NCI-H2227 treated with DMSO at 0.1 percent for 48 hours (cell line): Measurements from ENCODE around the gene IFI35.
"Not testable (repeated sequence)": the region's sequence is repeated elsewhere in the genome, so short reads cannot be mapped to it uniquely, and the experiment has no call there.

ENCODE experiments used
- DNase-seq: peaks from one replicate; lab custom pipeline; 2025; lab: John Stamatoyannopoulos, UW

The IFI35 gene

DNA sequence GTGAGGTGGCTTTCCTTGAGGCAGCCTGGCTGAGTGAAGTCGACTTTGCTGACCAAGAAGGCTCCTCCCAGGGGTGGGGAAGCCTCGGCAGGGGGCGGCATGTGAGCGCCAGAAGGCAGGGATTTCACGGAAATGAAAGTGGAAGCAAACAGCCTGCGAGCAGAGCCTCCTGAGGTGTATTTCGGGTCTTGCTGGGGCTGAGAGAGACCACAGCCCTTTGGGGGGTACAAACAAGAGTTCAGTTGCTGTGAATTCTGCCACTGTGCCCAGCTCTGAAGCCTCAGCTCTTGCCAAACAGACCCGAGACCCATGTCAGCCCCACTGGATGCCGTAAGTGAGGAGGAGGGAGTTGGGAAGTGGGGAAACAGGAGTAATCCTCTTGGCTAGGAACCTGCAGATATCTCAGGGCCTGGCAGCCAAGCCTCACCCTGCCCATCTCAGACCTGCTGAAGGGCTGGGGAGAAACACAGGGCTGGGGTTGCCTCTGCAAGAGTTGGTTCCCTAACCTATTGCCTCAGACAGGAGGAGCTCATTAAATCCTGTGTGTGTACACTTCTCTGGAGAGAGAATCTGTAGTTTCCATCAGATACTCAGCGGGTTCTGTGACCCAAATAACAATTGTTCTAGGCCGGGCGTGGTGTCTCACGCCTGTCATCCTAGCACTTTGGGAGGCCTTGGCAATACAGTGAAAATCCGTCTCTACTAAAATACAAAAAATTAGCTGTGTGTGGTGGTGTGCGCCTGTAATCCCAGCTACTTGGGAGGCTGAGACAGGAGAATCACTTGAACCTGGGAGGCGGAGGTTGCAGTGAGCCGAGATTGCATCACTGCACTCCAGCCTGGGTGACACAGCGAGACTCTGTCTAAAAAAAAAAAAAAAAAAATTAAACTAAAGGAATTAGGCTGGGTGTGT lies at the start of gene IFI35:
Gene IFI35 (plus strand): TSS at position 146 of the 913 bp plus-strand sequence. CDS start 164 bp downstream, at position 310.
- DNase-seq: peak; percentile 68

DNA sequence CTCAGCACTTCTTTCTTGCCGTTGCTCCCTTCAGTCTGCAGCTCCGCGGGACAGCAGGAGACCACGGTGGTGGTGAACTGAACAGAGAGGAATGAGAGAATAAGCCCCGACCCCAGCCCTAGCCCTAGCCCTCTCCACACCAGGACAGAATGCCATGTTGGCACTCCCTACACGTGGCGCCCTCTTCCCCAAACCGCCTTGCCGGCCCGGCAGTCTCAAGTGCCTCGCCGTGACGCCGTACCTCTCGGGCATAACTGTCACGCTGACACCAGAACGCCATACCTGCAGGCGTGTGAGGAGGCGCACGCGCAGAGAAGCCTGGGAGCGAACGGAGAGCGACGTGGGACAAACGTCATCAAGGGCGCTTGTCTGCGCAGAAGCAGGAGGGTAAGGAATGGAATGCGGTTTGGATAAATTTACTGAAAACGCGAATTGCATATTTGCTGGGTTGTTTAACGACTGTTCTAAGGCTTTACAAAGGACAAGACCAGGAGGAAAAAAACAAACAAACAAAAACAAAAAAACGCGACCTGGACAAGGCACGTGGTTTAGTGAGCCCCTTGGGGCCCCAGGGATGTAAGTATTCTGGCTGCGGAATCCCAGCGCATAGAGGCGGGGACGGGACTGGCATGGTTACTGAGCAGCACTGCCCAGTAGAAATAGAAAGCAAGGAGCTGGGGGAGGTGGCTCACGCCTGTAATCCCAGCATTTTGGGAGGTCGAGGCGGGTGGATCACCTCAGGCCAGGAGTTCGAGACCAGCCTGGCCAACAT lies 42.2 kb upstream of the IFI35 start, which contains the start of gene AARSD1:
Gene AARSD1 (minus strand): TSS at position 294 of the 772 bp plus-strand sequence. CDS start 14 bp downstream, at position 280.
- DNase-seq: peak; percentile 94

DNA sequence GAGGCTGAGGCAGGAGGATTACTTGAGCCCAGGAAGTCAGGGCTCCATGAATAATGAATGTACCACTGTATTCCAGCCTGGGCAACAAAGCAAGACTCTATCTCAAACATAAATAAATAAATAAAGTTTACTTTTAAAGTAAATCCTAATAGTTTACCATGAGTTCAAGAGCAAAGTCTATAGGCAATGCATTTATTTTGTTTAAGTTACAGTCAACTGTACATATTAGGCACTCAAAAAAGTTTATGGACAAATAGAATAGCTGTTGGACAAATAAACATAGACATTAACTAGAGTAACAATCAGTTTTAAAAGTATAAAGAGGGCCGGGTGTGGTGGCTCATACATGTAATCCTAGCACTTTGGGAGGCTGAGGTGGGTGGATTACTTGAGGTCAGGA lies 38.7 kb upstream of the IFI35 start:
- DNase-seq: no peak

DNA sequence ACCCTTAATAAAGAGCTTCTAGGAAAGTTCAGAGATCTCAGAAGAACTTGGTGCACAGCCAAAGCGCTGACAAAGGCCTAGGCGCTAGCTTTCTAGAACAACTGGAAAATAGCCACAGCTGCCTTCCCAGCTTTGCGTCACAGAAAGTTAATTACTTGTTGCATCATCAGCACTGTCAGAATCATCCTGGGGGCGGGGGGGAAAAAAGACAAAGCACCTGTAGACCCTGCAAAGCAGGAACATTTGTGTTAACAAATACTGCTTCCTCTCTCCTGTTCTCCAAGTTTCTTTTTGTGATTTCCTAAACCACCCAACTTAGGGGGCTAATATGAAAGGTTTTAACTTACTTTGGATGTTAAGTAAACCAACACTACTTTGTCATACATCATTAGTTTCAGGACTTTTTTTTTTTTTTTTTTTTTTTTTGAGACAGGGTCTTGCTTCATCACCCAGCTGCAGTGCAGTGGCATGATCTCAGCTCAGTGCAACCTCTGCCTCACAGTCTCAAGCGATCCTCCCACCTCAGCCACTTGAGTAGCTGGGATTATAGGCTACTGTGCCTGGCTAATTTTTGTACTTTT lies 37.5 kb upstream of the IFI35 start:
- DNase-seq: no peak

DNA sequence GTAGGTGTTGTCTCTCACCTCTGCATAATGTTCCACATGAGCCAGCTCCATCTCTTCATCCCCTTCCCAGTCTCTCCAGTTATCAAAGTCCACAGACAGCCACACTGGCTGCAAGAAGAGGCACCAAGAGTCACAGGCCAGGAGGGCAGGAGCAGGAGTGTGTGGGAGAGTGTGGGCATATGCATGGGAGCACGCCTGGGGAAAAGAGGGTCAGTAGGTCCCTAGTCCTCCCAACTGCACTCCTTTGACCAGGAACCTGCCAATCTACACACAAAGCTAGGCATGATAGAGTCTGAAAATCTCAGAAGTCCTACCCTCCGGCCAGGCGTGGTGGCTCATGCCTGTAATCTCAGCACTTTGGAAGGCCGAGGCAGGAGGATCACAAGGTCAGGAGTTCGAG lies 35.0 kb upstream of the IFI35 start:
- no peak for DNase-seq

DNA sequence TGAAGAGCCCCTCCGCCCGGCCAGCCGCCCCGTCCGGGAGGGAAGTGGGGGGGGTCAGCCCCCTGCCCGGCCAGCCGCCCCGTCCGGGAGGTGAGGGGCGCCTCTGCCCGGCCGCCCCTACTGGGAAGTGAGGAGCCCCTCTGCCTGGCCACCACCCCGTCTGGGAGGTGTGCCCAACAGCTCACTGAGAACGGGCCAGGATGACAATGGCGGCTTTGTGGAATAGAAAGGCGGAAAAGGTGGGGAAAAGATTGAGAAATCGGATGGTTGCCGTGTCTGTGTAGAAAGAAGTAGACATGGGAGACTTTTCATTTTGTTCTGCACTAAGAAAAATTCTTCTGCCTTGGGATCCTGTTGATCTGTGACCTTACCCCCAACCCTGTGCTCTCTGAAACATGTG lies 33.3 kb upstream of the IFI35 start:
- DNase-seq: not testable (repeated sequence)

DNA sequence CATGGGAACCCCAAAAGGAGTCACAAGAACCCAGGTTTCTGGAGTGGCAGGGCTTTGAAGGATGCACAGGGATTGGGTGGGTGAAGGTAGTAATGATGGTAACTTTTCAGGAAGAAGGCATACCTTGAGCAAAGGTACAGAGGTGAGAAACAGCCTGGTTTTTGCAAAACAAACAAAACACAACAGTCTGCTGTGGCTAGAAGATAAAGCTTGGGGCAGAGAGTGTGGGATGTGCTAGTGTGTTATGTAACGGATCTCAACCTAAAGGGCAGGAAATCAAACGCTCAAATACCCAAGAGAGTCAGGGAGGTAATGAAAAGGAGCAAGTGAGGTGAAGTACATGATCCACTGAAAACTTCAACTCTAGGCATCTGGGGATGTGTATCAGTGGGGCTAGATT lies 31.3 kb upstream of the IFI35 start:
- no peak for DNase-seq

DNA sequence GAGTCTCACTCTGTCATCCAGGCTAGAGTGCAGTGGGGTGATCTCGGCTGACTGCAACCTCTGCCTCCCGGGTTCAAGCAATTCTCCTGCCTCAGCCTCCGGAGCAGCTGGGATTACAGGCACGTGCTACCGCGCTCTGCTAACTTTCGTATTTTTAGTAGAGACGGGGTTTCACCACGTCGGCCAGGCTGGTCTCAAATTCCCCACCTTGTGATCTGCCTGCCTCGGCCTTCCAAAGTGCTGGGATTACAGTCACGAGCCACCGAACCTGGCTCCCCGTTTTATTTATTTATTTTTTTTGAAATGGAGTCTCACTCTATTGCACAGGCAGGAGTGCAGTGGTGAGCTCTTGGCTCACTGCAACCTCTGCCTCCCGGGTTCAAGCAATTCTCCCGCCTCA lies 30.9 kb upstream of the IFI35 start:
- not testable (repeated sequence) for DNase-seq

DNA sequence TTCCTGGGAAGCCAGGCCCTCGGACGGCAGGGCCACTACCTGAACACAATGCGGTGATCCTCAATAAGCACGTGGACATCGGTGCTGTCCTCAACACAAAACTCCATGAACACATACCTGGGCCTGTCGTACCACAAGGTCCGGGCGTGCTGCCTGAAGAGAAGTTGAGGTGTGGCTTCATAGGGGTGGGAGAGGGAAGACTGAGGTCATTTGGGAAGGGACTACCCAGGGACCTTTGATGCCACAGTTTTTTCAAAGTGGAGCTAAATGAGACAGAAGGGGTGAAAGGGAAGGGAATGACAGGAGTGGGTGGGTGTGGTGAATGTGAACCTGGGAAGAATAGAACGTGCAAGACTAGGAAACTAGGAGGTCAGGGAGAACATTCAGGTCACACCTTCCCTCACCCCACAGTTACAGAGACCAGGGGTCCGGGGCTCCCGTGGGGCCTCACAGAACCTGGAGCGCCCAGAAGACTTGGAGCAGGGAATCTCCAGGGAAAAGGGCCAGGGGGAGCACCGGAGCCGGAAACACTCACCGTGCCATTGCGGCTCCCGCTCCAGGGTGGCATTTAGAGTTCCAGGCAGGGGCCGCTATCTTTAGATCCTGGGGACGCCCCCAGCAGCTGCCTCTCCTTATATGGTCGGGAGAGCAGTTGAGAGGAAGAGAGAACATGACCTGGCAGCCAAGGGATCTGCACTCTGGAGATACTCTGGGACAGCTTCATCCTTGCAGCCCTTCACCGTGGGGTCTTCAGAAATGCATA lies 26.9 kb upstream of the IFI35 start, which contains the start of gene PTGES3L:
Gene PTGES3L (minus strand): TSS at position 570 of the 763 bp plus-strand sequence. CDS start 27 bp downstream, at position 543.
- DNase-seq: peak; percentile 78

DNA sequence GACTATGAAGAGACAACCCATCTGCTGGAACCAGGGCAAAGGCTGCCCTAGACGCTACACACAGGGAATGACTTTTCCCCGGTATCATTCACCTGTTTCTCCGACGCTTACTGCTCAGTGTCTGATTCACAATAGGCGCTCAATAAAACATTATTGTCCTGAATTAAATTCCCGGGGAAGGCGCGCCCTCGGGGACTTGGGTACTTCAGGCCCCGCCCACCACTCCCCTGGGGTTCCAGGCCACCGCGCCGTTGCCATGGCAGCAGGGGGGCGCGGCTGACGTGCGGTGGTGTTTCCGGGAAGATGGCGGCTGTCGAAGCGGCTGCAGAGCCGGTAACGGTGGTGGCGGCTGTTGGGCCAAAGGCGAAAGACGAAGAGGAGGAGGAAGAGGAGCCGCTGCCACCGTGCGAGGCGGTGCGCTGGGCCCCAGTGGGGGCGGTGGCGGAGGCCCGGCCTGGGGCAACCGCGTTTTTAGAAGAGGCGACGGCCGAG lies 26.3 kb upstream of the IFI35 start, which contains the start of gene RUNDC1:
Gene RUNDC1 (plus strand): TSS at position 292 of the 492 bp plus-strand sequence. CDS start 12 bp downstream, at position 304.
- DNase-seq: peak; percentile 81

DNA sequence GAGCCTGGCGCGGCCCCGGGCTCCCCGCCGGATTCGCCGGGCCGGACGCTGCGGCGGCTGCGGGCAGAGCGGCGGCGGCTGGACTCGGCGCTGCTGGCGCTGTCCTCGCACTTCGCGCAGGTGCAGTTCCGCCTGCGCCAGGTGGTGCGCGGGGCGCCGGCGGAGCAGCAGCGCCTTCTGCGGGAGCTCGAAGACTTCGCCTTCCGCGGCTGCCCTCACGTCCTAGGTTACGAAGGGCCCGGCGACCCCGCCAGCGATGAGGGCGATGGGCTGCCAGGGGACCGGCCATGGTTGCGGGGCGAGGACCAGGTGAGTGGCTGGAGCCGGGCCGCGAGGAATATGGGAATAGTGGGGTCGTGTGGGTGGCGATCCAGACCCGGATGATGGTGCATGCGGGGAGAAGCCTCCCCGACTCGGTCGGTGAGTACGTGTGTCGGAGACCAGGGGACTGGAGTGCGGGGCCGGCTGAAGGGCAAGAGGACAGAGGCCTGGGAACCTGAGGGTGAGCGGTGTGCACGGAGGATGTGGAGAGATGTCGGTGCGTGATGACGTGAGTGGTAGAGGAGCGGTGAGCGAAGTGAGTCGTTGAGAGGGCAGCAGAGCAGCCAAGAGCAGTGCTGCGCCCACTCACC lies 25.7 kb upstream of the IFI35 start:
- DNase-seq: peak; percentile 15

DNA sequence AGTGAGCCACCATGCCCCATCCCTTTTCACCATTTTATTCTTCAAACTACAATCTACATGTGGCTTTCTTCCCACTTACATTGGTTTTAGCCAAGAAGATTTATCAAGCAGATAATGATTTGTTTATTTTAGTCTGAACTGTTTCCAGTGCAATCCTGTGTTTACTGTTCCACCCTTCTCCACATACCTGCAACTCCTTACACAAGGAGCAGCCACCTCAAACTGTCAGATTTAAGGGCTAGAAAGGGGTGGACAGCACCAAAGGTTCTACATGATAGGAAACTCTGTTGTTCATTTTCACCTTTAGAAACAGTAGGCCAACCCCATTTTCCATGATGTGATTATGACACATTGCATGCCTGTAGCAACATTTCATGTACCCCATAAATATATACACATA lies 24.3 kb upstream of the IFI35 start:
- no peak for DNase-seq

DNA sequence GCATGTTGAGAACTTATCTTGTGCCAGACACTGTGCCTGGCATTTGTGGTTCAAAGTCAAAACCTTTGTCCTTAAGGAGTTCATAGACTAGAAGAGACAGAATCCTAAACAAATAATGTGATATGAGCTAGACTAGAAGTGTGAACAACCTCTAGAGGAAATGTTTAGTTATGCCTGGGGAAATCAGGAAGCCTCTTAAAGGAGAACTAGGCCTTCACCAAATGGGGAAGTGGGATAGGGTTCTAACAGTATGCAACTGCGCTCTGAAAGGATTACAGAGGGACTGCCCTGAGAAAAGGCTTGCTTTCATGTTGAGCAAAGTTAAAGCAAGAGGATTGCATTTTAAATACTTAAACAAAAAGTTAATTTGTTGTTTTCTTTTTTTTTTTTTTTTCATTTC lies 21.4 kb upstream of the IFI35 start:
- no peak for DNase-seq

DNA sequence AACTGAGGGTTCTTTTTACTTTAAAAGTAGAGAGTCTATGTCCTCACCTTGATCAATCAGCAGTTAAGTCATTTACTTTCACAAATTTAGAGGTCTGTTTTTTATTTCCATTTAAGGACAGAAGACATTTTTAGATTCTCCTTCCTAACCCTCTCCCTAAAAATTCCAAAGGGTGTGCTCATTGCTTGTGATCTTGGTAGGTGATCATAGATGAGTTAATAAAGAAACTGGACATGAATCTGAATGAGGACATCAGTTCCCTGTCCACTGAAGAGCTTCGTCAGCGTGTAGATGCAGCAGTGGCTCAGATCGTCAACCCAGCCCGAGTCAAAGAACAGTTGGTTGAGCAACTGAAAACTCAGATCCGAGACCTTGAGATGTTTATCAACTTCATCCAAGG lies 17.4 kb upstream of the IFI35 start:
- DNase-seq: no peak

DNA sequence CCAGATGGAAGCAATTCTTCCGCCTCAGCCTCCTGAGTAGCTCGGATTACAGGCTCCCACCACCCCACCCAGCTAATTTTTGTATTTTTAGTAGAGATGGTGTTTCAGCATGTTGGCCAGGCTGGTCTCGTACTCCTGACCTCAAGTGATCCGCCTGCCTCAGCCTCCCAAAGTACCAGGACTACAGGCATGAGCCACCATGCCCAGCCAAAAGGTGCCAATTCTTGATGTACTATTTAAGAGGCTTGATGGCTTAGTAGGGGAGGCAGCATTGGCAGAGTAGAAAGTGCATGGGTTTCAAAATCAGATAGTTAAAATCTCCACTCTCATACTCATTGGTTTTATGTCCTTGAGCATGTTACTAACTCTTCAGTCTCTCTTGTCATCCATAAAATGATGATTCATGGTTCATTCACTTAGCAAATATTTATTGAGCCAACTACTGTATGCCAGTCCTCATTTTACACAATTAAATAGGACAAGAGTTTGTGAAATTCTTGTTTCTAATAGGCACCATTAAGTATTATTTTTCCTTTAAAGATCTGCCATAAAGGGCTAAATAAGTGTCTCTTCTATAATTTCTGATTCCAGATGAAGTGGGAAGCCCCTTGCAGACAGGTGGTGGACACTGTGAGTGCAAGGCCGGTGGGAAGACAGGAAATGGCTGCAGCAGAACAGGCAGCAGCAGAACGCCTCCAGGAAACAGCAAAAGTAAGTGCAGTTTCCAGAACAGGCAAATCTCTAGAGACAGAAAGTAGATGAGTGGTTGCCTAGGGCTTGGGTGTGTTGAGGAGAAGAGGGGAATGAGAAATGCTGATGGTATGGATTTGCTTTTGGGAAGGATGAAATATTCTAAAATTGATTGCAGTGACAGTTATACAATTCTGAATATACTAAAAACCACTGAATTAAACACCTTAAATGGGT lies 16.6 kb upstream of the IFI35 start:
- no peak for DNase-seq

DNA sequence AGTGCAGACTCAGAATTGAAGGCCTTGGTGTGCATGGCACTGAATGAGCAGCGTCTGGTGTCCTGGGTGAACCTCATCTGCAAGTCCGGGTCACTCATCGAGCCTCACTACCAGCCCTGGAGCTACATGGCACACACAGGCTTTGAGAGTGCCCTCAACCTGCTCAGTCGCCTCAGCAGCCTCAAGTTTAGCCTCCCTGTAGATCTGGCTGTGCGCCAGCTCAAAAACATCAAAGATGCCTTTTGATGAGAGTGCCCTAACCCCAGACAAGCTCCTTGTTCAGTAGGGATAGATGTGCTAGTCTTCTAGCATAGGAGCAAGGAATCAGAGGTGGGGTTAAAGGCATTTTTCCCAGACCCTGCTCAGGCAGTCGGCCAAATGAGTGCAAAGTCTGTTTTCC lies 15.1 kb upstream of the IFI35 start:
- no peak for DNase-seq

DNA sequence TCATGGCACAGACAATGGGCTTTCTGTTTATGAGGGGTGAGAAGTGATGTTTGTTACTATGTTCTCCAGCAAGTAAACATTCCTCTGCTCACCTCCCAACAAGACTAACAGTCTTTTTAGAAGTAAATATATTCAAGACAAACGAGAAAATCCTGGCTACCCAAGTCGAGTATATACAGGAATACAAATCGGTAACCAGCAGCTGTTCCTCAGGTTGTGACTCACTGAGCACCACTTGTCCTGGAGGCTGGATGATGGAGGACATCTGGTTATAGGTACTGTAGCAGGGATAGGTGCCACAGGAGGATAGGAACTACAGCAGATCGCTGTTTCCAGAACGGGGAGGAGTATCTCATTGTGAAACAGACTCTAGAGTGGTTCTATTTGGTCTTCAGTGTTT lies 13.7 kb upstream of the IFI35 start:
- no peak for DNase-seq

DNA sequence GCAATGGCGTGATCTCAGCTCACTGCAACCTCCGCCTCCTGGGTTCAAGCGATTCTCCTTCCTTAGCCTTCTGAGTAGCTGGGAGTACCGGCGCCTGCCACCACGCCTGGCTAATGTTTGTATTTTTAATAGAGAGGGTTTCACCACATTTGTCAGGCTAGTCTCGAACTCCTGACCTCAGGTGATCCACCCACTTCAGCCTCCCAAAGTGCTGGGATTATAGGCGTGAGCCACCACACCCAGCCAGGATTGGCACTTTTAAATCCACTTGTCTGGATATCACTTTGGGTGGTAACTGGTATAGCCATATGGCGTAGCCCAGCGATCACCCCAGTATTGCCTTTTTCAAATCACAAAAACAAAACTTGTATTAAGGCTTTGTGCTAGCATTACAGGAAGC lies 12.7 kb upstream of the IFI35 start:
- DNase-seq: not testable (repeated sequence)

DNA sequence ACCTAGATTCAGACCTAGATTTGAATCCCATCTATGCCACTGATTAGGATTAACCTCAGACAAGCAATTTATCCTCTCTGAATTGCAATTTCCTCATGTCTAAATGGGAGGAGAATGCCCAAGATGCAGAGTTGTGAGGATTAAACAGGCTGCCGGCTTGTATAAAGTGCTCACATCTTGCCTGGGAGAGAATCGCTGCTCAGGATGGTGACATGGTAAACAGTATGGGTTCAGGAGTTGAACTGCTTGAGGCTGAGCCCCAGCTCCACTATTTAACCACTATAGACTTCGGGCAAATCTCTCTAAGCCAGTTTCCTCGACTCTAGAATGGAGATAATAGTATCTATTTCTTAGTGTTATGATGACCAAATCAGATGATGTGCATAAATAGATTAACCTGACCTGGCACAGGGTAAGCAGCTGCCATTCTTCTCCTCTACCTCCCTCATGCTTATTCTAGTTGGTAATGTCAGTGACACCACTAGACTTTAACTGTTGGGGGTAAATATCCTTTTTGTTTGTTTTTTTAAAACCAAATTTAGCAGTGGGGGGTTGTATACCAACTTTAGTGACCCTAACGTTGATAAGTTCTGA lies 9.1 kb upstream of the IFI35 start:
- DNase-seq: no peak
